Testis (tissue), 2 donors: ENCODE measurements around the gene PCNX4.

Experiments
- POLR2A ChIP-seq: fragments of 450-650 bp; IDR thresholded peaks from one replicate; pipeline ENCODE4 v1.6.1; 2017; ENCODE audit warnings: antibody characterized with exemption, mild to moderate bottlenecking, moderate library complexity
- TF ChIP-seq, protein P1 (sequence below), 3 experiments: fragments of 450-650 bp in 2 of 3; fragments of 200-600 bp in 1 of 3; sonication (generic) in 1 of 3; IDR thresholded peaks; one replicate each; pipeline ENCODE4 v1.5.1; 2016 to 2019; ENCODE audit warnings: antibody characterized with exemption in 3 of 3, mild to moderate bottlenecking in 2 of 3, moderate library complexity in 1 of 3

- TF ChIP-seq, protein P1, sequence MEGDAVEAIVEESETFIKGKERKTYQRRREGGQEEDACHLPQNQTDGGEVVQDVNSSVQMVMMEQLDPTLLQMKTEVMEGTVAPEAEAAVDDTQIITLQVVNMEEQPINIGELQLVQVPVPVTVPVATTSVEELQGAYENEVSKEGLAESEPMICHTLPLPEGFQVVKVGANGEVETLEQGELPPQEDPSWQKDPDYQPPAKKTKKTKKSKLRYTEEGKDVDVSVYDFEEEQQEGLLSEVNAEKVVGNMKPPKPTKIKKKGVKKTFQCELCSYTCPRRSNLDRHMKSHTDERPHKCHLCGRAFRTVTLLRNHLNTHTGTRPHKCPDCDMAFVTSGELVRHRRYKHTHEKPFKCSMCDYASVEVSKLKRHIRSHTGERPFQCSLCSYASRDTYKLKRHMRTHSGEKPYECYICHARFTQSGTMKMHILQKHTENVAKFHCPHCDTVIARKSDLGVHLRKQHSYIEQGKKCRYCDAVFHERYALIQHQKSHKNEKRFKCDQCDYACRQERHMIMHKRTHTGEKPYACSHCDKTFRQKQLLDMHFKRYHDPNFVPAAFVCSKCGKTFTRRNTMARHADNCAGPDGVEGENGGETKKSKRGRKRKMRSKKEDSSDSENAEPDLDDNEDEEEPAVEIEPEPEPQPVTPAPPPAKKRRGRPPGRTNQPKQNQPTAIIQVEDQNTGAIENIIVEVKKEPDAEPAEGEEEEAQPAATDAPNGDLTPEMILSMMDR (IDR thresholded peaks at IDR 0.05): no peak
- TF ChIP-seq POLR2A: no peak
Observed at GRCh38 chr14:60211153-60211552, 119.4 kb downstream of the PCNX4 start.
